SU-DHL-6 (cell line): Measurements from ENCODE around the gene IRGQ.
"Not testable (repeated sequence)": the region's sequence is repeated elsewhere in the genome, so short reads cannot be mapped to it uniquely, and the experiment has no call there.

ENCODE experiments used
- EZH2phosphoT487 ChIP-seq: fragments of 200-600 bp; sonication (generic), shearing (Covaris generic); conservative IDR thresholded peaks from 2 replicates; pipeline ENCODE4 v1.6.1; 2018; ENCODE audit warnings: mild to moderate bottlenecking, antibody characterized with exemption, low read length, moderate library complexity, mixed read lengths
- TF ChIP-seq, protein P1 (sequence below): fragments of 200-600 bp; sonication (generic); IDR thresholded peaks from one replicate; pipeline ENCODE4 v1.5.1; 2017; ENCODE audit warnings: antibody characterized with exemption, mild to moderate bottlenecking, low read length, moderate library complexity; ENCODE audit not compliant: insufficient read depth, poor library complexity, severe bottlenecking

- TF ChIP-seq, protein P1, sequence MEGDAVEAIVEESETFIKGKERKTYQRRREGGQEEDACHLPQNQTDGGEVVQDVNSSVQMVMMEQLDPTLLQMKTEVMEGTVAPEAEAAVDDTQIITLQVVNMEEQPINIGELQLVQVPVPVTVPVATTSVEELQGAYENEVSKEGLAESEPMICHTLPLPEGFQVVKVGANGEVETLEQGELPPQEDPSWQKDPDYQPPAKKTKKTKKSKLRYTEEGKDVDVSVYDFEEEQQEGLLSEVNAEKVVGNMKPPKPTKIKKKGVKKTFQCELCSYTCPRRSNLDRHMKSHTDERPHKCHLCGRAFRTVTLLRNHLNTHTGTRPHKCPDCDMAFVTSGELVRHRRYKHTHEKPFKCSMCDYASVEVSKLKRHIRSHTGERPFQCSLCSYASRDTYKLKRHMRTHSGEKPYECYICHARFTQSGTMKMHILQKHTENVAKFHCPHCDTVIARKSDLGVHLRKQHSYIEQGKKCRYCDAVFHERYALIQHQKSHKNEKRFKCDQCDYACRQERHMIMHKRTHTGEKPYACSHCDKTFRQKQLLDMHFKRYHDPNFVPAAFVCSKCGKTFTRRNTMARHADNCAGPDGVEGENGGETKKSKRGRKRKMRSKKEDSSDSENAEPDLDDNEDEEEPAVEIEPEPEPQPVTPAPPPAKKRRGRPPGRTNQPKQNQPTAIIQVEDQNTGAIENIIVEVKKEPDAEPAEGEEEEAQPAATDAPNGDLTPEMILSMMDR, result not testable (repeated sequence)
- not testable (repeated sequence) for TF ChIP-seq EZH2phosphoT487
Observed at GRCh38 chr19:43587029-43587428, 8.9 kb downstream of the IRGQ start.
